Mesangial cell (primary cell): ENCODE data around the gene SYT7. TPM values are rescaled to one million over a fixed set of nuclear protein-coding genes. Genes with fewer than 3 reads are reported as not detected.

ENCODE experiments used
- total RNA-seq: library from RNA; depleted of rRNA; stranded (reverse); fragments of >200 nt; gene quantifications from 2 replicates; pipeline ENCODE4 v1.2.3, GENCODE V29; 2015

SYT7 gene, protein sequence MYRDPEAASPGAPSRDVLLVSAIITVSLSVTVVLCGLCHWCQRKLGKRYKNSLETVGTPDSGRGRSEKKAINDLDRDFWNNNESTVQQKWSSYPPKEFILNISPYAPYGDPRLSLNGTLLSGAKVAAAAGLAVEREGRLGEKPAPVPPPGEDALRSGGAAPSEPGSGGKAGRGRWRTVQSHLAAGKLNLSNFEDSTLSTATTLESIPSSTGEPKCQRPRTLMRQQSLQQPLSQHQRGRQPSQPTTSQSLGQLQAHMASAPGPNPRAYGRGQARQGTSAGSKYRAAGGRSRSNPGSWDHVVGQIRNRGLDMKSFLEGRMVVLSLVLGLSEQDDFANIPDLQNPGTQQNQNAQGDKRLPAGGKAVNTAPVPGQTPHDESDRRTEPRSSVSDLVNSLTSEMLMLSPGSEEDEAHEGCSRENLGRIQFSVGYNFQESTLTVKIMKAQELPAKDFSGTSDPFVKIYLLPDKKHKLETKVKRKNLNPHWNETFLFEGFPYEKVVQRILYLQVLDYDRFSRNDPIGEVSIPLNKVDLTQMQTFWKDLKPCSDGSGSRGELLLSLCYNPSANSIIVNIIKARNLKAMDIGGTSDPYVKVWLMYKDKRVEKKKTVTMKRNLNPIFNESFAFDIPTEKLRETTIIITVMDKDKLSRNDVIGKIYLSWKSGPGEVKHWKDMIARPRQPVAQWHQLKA
- total RNA-seq, result 0.16 and 4.8 TPM in 2 replicates

DNA sequence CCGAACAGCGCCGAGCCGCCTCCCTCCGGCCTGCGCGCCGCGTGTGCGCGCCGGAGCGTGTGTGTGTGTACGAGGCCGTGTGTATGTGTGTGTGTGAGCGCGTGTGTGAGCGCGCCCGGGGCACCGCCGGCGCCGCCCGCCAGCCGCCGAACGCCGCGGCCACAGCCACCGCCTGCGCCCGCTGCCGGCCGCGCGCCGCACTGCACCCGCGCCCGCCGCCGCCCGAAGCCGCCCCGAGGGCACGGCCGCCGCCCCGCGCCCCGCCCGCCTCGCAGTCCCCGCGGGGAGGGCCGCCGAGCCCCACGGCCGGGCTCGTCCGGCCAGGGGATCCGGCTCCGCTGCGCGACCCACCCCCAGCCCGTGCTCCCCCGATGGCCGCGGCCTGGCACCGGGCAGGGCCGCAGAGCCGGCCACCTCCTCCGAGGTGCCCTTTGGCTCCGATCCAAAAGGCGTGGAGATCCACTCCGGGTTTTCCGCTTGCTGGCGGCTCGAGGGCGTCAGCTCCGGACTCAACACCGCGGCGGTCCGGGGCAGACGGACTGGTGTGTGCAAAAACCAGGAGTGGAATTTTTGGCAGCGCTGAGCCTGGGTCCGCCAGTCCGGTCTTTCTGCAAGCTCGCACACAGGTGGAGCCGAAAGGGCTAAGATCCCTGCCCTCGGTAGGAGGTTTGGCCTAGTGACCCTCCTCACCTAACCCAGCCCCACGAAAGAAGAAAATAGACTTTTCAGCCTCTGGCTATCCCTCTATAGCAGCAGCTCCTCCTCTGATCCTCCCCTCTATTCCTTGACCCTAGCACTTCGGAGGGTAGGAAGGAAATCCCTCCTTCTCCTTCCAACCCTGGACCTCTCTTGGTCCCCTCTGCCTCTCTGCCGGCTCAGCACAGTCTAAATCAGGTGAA lies at the start of gene SYT7:
Gene SYT7 (minus strand): TSS at position 47 of the 899 bp plus-strand sequence. CDS start 256 bp downstream, outside the sequence.

DNA sequence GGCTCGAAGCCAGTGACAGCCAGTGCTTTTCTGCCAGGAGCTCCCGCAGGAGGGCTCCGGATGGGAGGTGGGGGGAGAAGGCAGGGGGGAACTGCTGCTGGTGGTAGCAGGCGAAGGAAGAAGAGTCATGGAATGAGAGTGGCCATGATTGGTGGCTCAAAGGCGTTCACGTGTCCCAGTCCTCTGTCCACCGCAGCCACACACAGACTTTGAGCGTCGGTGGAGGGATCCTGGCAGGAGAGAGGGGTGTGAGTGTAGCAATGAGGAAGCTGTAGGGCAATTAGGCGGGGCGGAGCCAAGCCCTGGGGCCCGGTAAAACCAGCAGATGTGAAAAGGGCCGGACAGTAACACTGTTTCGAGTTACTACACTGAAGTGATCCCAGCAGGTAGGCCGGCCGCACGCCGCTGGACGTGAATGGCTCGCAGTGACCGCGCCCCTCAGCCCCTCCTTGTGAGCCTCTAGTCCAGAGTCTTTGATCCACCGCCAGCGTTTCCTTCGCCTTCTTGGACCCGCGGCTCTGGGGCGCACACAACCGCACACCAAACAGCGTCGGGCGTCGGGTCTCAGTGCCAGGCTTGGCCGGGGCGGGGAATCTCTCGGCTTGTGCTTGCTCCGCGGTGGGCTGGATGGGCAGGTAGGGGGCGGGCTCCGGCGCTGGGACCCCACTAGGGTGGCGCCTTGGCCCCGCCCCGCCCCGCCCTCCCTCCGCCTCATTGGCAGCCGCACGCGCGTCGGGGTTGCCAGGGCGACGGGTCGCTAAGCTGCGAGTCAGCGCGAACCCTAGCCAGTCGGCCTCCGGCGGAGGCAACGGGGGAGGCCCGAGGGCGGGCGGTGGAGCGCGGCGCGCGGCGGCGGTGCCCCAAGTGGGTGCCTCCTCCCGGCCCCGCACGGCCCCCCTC lies 72.7 kb downstream of the SYT7 start, which contains the start of gene LRRC10B:
Gene LRRC10B (plus strand): TSS at position 788 of the 900 bp plus-strand sequence. CDS start 250 bp downstream, outside the sequence.

Other genes starting within 250 kb of the SYT7 start
- 168 and 192 TPM in 2 replicates for gene DDB1, start 248.0 kb downstream of the SYT7 start, total RNA-seq
- gene TKFC, start 247.8 kb downstream of the SYT7 start, total RNA-seq, result 25.3 and 50.5 TPM in 2 replicates
- 50.5 and 56.3 TPM in 2 replicates for gene CYB561A3, start 219.2 kb downstream of the SYT7 start, total RNA-seq
- 12.5 and 36.2 TPM in 2 replicates for gene TMEM138, start 218.7 kb downstream of the SYT7 start, total RNA-seq
- 11.7 and 18.1 TPM in 2 replicates for gene TMEM216, start 188.5 kb downstream of the SYT7 start, total RNA-seq
- gene CPSF7, start 151.1 kb downstream of the SYT7 start, total RNA-seq, result 35.5 and 39.1 TPM in 2 replicates
- gene SDHAF2, start 151.0 kb downstream of the SYT7 start, total RNA-seq, result 45.1 and 47.8 TPM in 2 replicates
- not detected in 2 replicates for gene LRRC10B, start 72.3 kb downstream of the SYT7 start, total RNA-seq
- gene DAGLA, start 99.3 kb upstream of the SYT7 start, total RNA-seq, result 5.9 and 7.6 TPM in 2 replicates
- 45.6 and 93.3 TPM in 2 replicates for gene MYRF, start 171.6 kb upstream of the SYT7 start, total RNA-seq
- gene TMEM258, start 211.5 kb upstream of the SYT7 start, total RNA-seq, result 57.2 and 62.7 TPM in 2 replicates
- 10.8 and 66.5 TPM in 2 replicates for gene FEN1, start 211.8 kb upstream of the SYT7 start, total RNA-seq
- 81.4 and 127 TPM in 2 replicates for gene FADS1, start 235.9 kb upstream of the SYT7 start, total RNA-seq
- gene FADS2, start 247.2 kb upstream of the SYT7 start, total RNA-seq, result 312 and 488 TPM in 2 replicates